Breast epithelium (tissue), 3 donors: ENCODE data around the gene ITPKC.

Source experiments
- CTCF ChIP-seq, 3 donors: fragments of 450-650 bp; IDR thresholded peaks; one replicate each; pipeline ENCODE4 v1.5.1; 2016 to 2017; ENCODE audit warnings: antibody characterized with exemption in 3 of 3, mild to moderate bottlenecking in 3 of 3, moderate library complexity in 3 of 3
- POLR2A ChIP-seq: fragments of 450-650 bp; IDR thresholded peaks from one replicate; pipeline ENCODE4 v1.6.1; 2016; ENCODE audit warnings: antibody characterized with exemption, mild to moderate bottlenecking, moderate library complexity

GRCh38 chr19:40671404-40671803, 45.5 kb upstream of the ITPKC start:
- TF ChIP-seq CTCF (IDR thresholded peaks at IDR 0.05) (no peak), POLR2A (no peak)
